GM21825 (cell line): ENCODE data around the gene CAMTA1.
A peak's percentile ranks its signal among the peaks of the same experiment; 100 is the strongest.
"Not testable (repeated sequence)": the region's sequence is repeated elsewhere in the genome, so short reads cannot be mapped to it uniquely, and the experiment has no call there.

Experiments
- ATAC-seq: cut with Tn5 transposase; IDR thresholded peaks from one replicate; pipeline ENCODE4 v1.9.1; 2021; ENCODE audit warnings: mild to moderate bottlenecking, moderate library complexity; ENCODE audit not compliant: unreplicated experiment

Gene CAMTA1

GRCh38 chr1:6785318-6785727 is at the start of gene CAMTA1:
CAMTA1 (plus strand) TSS chr1:6785454; CDS start chr1:6785531, 77 bp downstream.
- peak; percentile 71 for ATAC-seq

- no peak for ATAC-seq
Observed at GRCh38 chr1:6738987-6739676, 46.1 kb upstream of the CAMTA1 start.

GRCh38 chr1:6742676-6743188 is 42.5 kb upstream of the CAMTA1 start:
- not testable (repeated sequence) for ATAC-seq

GRCh38 chr1:6743189-6744101 is 41.8 kb upstream of the CAMTA1 start:
- ATAC-seq, result no peak

GRCh38 chr1:6745073-6745472 is 40.2 kb upstream of the CAMTA1 start:
- no peak for ATAC-seq

GRCh38 chr1:6747674-6748073 is 37.6 kb upstream of the CAMTA1 start:
- no peak for ATAC-seq

GRCh38 chr1:6750490-6750889 is 34.8 kb upstream of the CAMTA1 start:
- ATAC-seq, result no peak

GRCh38 chr1:6753320-6754140 is 31.7 kb upstream of the CAMTA1 start:
- no peak for ATAC-seq

- no peak for ATAC-seq
Observed at GRCh38 chr1:6756457-6756856, 28.8 kb upstream of the CAMTA1 start.

- no peak for ATAC-seq
Observed at GRCh38 chr1:6757719-6758435, 27.4 kb upstream of the CAMTA1 start.

GRCh38 chr1:6761196-6761737 is 24.0 kb upstream of the CAMTA1 start:
- ATAC-seq, result no peak

GRCh38 chr1:6762060-6762459 is 23.2 kb upstream of the CAMTA1 start:
- ATAC-seq, result no peak

- ATAC-seq, result no peak
Observed at GRCh38 chr1:6770751-6771440, 14.4 kb upstream of the CAMTA1 start.

GRCh38 chr1:6771441-6771769 is 13.8 kb upstream of the CAMTA1 start:
- no peak for ATAC-seq

- no peak for ATAC-seq
Observed at GRCh38 chr1:6774381-6774780, 10.9 kb upstream of the CAMTA1 start.

- no peak for ATAC-seq
Observed at GRCh38 chr1:6775261-6776043, 9.8 kb upstream of the CAMTA1 start.

- no peak for ATAC-seq
Observed at GRCh38 chr1:6776389-6776788, 8.9 kb upstream of the CAMTA1 start.

- ATAC-seq, result no peak
Observed at GRCh38 chr1:6776895-6777294, 8.4 kb upstream of the CAMTA1 start.

- no peak for ATAC-seq
Observed at GRCh38 chr1:6777813-6778212, 7.4 kb upstream of the CAMTA1 start.
